Stomach (tissue), 9 donors: Measurements from ENCODE around the gene MOB2. TPM values are rescaled to one million over a fixed set of nuclear protein-coding genes. Genes with fewer than 3 reads are reported as not detected.
"Not testable (repeated sequence)": the region's sequence is repeated elsewhere in the genome, so short reads cannot be mapped to it uniquely, and the experiment has no call there.

Source experiments
- DNase-seq, 2 donors: peaks; one replicate each; pipeline versions ENCODE4 v3.0.0 to v3.0.0-alpha.2; 2013 to 2019
- H3K27ac ChIP-seq, 5 donors: fragments of 200-600 bp in 4 of 5; sonication (generic) in 4 of 5; one replicate each; pipeline ENCODE4 v1.5.1; 2013 to 2019; ENCODE audit warnings: mild to moderate bottlenecking in 1 of 5, moderate library complexity in 1 of 5
- H3K27me3 ChIP-seq, 3 donors: fragments of 200-600 bp; sonication (generic); one replicate each; pipeline ENCODE4 v1.5.1; 2017 to 2019; ENCODE audit warnings: mixed run types in 1 of 3
- H3K36me3 ChIP-seq, 4 donors: fragments of 200-600 bp; sonication (generic); 1 replicate in 3 of 4; 2 replicates in 1 of 4; pipeline ENCODE4 v1.5.1; 2016 to 2019
- H3K4me1 ChIP-seq, 4 donors: fragments of 200-600 bp; sonication (generic); one replicate each; pipeline ENCODE4 v1.5.1; 2016 to 2019
- H3K4me3 ChIP-seq, 4 donors: fragments of 200-600 bp; sonication (generic) in 3 of 4; one replicate each; pipeline ENCODE4 v1.5.1; 2016 to 2019; ENCODE audit warnings: mild to moderate bottlenecking in 1 of 4
- H3K9me3 ChIP-seq, 4 donors: fragments of 200-600 bp; sonication (generic); one replicate each; pipeline ENCODE4 v1.5.1; 2016 to 2019
- EP300 ChIP-seq: sonication (generic); formaldehyde crosslinking; IDR thresholded peaks from one replicate; pipeline ENCODE4 v1.6.1; 2017; ENCODE audit warnings: antibody characterized with exemption
- POLR2A ChIP-seq, 4 donors: fragments of 450-650 bp; IDR thresholded peaks; one replicate each; pipeline ENCODE4 v1.6.1; 2016; ENCODE audit warnings: antibody characterized with exemption in 4 of 4, control low read depth in 2 of 4, mild to moderate bottlenecking in 1 of 4, moderate library complexity in 1 of 4
- POLR2AphosphoS5 ChIP-seq, 3 donors: sonication (generic); formaldehyde crosslinking; IDR thresholded peaks; one replicate each; pipeline ENCODE4 v1.6.1; 2016; ENCODE audit warnings: antibody characterized with exemption in 3 of 3
- WGBS, 5 donors: extraction: QIAGEN DNeasy Blood & Tissue Kit in 3 of 5; methylation state at CpG; one replicate each; pipeline versions ENCODE4 v1.1.5 to v1.1.7; 2013 to 2018; 5-methylcytosine and 5-hydroxymethylcytosine counted together
- intact Hi-C: fragments of 100-400 bp; cut with DNase I; formaldehyde crosslinking; loops from one replicate; pipeline ENCODE4 v1.15.1; 2023; ENCODE audit warnings: low total_unique reads
- polyA plus RNA-seq, 3 donors: library from polyadenylated mRNA; stranded (reverse); fragments of 200-250 nt; gene quantifications; one replicate each; pipeline ENCODE4 v1.2.3, GENCODE V29; 2013
- total RNA-seq, 5 donors: library from RNA; depleted of rRNA; stranded (reverse); fragments of >200 nt; gene quantifications; one replicate each; pipeline versions ENCODE4 v1.1.0 to v1.2.3, GENCODE V29; 2014 to 2016
- TF ChIP-seq, protein P1 (sequence below), 7 experiments: fragments of 450-650 bp in 4 of 7; fragments of 200-600 bp in 3 of 7; sonication (generic) in 3 of 7; IDR thresholded peaks; one replicate each; pipeline ENCODE4 v1.5.1; 2016 to 2019; ENCODE audit warnings: antibody characterized with exemption in 7 of 7, control low read depth in 2 of 7, mild to moderate bottlenecking in 1 of 7
- donor health status: healthy with polysubstance abuse.
- donor health status: Bipolar disorder and iron deficiency.
- donor health status: healthy.

MOB2 gene
- total and polyA plus RNA-seq, 8 donors, result 11.3 to 46.3 (median 27.3) TPM

- 82 to 83% (median 83%) methylated on average over 11 of the region's 11 CpGs for WGBS, 5 donors
- intact Hi-C loops, result loop anchor here (10.0 kb wide), 1 partner anchor 216 kb away; no protein-coding TSS in a partner anchor
- no peak for DNase-seq
- H3K4me3 ChIP-seq, result no peak overlapping the region
- H3K4me1 ChIP-seq, result peaks cover 25 to 84% (median 66%) of the 10 kb centered on the region in 4 donors
- H3K27ac ChIP-seq, result no peak overlapping the region
- no peaks in the 10 kb centered on the region for H3K27me3 ChIP-seq
- no peaks in the 10 kb centered on the region for H3K36me3 ChIP-seq
- no peaks in the 10 kb centered on the region for H3K9me3 ChIP-seq
- TF ChIP-seq POLR2AphosphoS5 (IDR thresholded peaks at IDR 0.05), result no peak
- TF ChIP-seq, protein P1, sequence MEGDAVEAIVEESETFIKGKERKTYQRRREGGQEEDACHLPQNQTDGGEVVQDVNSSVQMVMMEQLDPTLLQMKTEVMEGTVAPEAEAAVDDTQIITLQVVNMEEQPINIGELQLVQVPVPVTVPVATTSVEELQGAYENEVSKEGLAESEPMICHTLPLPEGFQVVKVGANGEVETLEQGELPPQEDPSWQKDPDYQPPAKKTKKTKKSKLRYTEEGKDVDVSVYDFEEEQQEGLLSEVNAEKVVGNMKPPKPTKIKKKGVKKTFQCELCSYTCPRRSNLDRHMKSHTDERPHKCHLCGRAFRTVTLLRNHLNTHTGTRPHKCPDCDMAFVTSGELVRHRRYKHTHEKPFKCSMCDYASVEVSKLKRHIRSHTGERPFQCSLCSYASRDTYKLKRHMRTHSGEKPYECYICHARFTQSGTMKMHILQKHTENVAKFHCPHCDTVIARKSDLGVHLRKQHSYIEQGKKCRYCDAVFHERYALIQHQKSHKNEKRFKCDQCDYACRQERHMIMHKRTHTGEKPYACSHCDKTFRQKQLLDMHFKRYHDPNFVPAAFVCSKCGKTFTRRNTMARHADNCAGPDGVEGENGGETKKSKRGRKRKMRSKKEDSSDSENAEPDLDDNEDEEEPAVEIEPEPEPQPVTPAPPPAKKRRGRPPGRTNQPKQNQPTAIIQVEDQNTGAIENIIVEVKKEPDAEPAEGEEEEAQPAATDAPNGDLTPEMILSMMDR (IDR thresholded peaks at IDR 0.05), result no peak
- TF ChIP-seq EP300, result no peak
- TF ChIP-seq POLR2A (IDR thresholded peaks at IDR 0.05), result no peak
These were observed 24.3 kb upstream of the MOB2 start for GRCh38 chr11:1510928-1511327.

- intact Hi-C loops, result loop anchor here (10.0 kb wide), 1 partner anchor 216 kb away; no protein-coding TSS in a partner anchor
- not testable (repeated sequence) for DNase-seq
These were observed 23.8 kb upstream of the MOB2 start for GRCh38 chr11:1510351-1510750.

GRCh38 chr11:1509626-1510255, 23.2 kb upstream of the MOB2 start:
- Histone ChIP-seq H3K4me1 (peaks cover 13 to 84% (median 63%) of the 10 kb centered on the region in 4 donors), H3K4me3 (no peak overlapping the region), H3K36me3 (no peaks in the 10 kb centered on the region), H3K9me3 (no peaks in the 10 kb centered on the region), H3K27me3 (no peaks in the 10 kb centered on the region), H3K27ac (no peak overlapping the region)
- DNase-seq, result no peak
- intact Hi-C loops, result loop anchor here (10.0 kb wide), 1 partner anchor 215 kb away; no protein-coding TSS in a partner anchor
- WGBS, 5 donors, result 65 to 89% (median 85%) methylated on average over 7 to 20 of the region's 20 CpGs
- TF ChIP-seq POLR2AphosphoS5 (IDR thresholded peaks at IDR 0.05), result no peak
- TF ChIP-seq POLR2A (IDR thresholded peaks at IDR 0.05), result no peak
- TF ChIP-seq EP300, result no peak
- TF ChIP-seq, protein P1 (IDR thresholded peaks at IDR 0.05), result no peak

More at GRCh38 chr11:1510351-1510750, 23.8 kb upstream of the MOB2 start:
- not testable (repeated sequence) for H3K4me3 ChIP-seq, H3K9me3 ChIP-seq, H3K36me3 ChIP-seq, H3K27ac ChIP-seq, H3K27me3 ChIP-seq
- WGBS, 5 donors, result 75 to 93% (median 79%) methylated on average over 5 to 14 of the region's 18 CpGs
- H3K4me1 ChIP-seq, result peaks cover 19 to 84% (median 66%) of the 10 kb centered on the region in 4 donors

DNA sequence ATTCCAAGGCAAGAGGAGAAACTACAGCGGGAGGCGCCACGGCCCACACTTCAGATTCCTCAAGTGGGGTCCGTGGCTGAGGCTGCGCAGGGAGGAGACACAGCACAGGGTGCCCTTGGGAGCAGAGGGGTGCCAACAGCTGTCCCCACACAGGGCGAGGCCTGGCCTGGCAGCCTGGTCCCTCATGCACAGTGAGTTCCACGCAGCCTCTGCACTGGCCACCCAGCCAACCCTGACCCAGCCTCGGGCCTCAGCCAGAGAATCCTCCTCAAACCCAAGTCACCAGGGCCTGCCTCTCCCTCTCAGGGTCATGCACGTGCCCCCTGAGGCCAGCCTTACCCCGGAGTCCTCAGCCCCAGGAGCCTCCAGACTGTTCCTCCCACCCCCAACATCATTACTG, 22.4 kb upstream of the MOB2 start:
- 82 to 91% (median 88%) methylated on average over 6 to 10 of the region's 10 CpGs for WGBS, 5 donors
- no peaks in the 10 kb centered on the region for H3K9me3 ChIP-seq
- TF ChIP-seq POLR2AphosphoS5 (IDR thresholded peaks at IDR 0.05) (no peak), EP300 (no peak), POLR2A (IDR thresholded peaks at IDR 0.05) (no peak)
- TF ChIP-seq, protein P1 (IDR thresholded peaks at IDR 0.05), result no peak
- H3K4me1 ChIP-seq, result peaks cover 10 to 84% (median 65%) of the 10 kb centered on the region in 4 donors
- H3K27ac ChIP-seq, result no peak overlapping the region
- no peak overlapping the region for H3K4me3 ChIP-seq
- no peak for DNase-seq
- intact Hi-C loops, result no loop called here
- H3K36me3 ChIP-seq, result no peaks in the 10 kb centered on the region
- H3K27me3 ChIP-seq, result no peaks in the 10 kb centered on the region

- H3K27me3 ChIP-seq, result no peaks in the 10 kb centered on the region
- no peak overlapping the region for H3K27ac ChIP-seq
- peaks cover 15 to 84% (median 67%) of the 10 kb centered on the region in 4 donors for H3K4me1 ChIP-seq
- H3K9me3 ChIP-seq, result no peaks in the 10 kb centered on the region
- TF ChIP-seq POLR2AphosphoS5 (IDR thresholded peaks at IDR 0.05) (no peak), EP300 (no peak), POLR2A (IDR thresholded peaks at IDR 0.05) (no peak)
- TF ChIP-seq, protein P1 (IDR thresholded peaks at IDR 0.05), result no peak
- H3K4me3 ChIP-seq, result no peak overlapping the region
- no peak for DNase-seq
- intact Hi-C loops, result no loop called here
- WGBS, 5 donors, result 75 to 82% (median 80%) methylated on average over 9 to 15 of the region's 15 CpGs
- no peaks in the 10 kb centered on the region for H3K36me3 ChIP-seq
These were observed 21.9 kb upstream of the MOB2 start for GRCh38 chr11:1508491-1508891.
